ENCODE data around the gene ZNF823. TPM values are rescaled to one million over a fixed set of nuclear protein-coding genes. Genes with fewer than 3 reads are reported as not detected.

ZNF823 gene
- total and polyA plus RNA-seq, 4 donors, result 2.4 to 6.4 (median 3.1) TPM

- Histone ChIP-seq H3K4me1 (ENCODE audit: control insufficient read depth in 4 of 4, insufficient read depth in 4 of 4, low read length in 3 of 4) (peaks cover 0 to 15% (median 7%) of the 10 kb centered on the region in 4 donors), H3K36me3 (ENCODE audit: control insufficient read depth in 4 of 4, insufficient read depth in 3 of 4, low read depth in 1 of 4, low read length in 3 of 4) (no peaks in the 10 kb centered on the region), H3K9me3 (ENCODE audit: control insufficient read depth in 4 of 4, low read length in 3 of 4) (no peaks in the 10 kb centered on the region), H3K9ac (ENCODE audit: low read depth in 1 of 2, low read length in 2 of 2) (peak overlapping the region in 1 of 2 donors; percentile 12), H3K27ac (ENCODE audit: low read depth in 1 of 2, low read length in 2 of 2) (no peak overlapping the region), H3K27me3 (ENCODE audit: control insufficient read depth in 4 of 4, insufficient read depth in 4 of 4, low read length in 3 of 4) (no peaks in the 10 kb centered on the region), H3K4me3 (ENCODE audit: low read depth in 1 of 3, low read length in 3 of 3) (peak overlapping the region; percentile 66 to 70 (median 70))
- peak; percentile 97 for DNase-seq (ENCODE audit: low spot score)
- 7% methylated on average over 61 of the region's 61 CpGs for WGBS
- no peak for TF ChIP-seq JUND (IDR thresholded peaks at IDR 0.05)
- no peak for TF ChIP-seq ATF3 (IDR thresholded peaks at IDR 0.05)
- no peak for TF ChIP-seq RXRA (IDR thresholded peaks at IDR 0.05)
- no peak for TF ChIP-seq YY1 (IDR thresholded peaks at IDR 0.05)
- peak in 1 of 2 donors; percentile 13 for TF ChIP-seq RAD21 (IDR thresholded peaks at IDR 0.05)
- no peak for TF ChIP-seq ZBTB33 (IDR thresholded peaks at IDR 0.05)
- no peak for TF ChIP-seq EGR1 (IDR thresholded peaks at IDR 0.05; ENCODE audit: low read depth in 2 of 2)
- no peak for TF ChIP-seq TAF1 (conservative IDR thresholded peaks at IDR 0.05)
- no peak for TF ChIP-seq FOXA1 (IDR thresholded peaks at IDR 0.05)
- TF ChIP-seq REST (IDR thresholded peaks at IDR 0.05), result no peak
- TF ChIP-seq GABPA (IDR thresholded peaks at IDR 0.05 in 1 of 2, conservative IDR thresholded peaks at IDR 0.05 in 1 of 2), result no peak
- TF ChIP-seq FOXA2 (IDR thresholded peaks at IDR 0.05), result no peak
- TF ChIP-seq HNF4G (IDR thresholded peaks at IDR 0.05), result no peak
- no peak for TF ChIP-seq CTCF (IDR thresholded peaks at IDR 0.05; ENCODE audit: low read depth, low read length, missing input control)
- no peak for TF ChIP-seq HNF4A (conservative IDR thresholded peaks at IDR 0.05)
- peak; percentile 40 for TF ChIP-seq NR2F2 (IDR thresholded peaks at IDR 0.05)
- no peak for TF ChIP-seq MAX (IDR thresholded peaks at IDR 0.05)
- peak; percentile 62 for TF ChIP-seq SP1 (IDR thresholded peaks at IDR 0.05)
Measured at GRCh38 chr19:11694533-11695439, 44.0 kb downstream of the ZNF823 start.
